ENCODE data around the gene ACOXL. TPM values are rescaled to one million over a fixed set of nuclear protein-coding genes. Genes with fewer than 3 reads are reported as not detected.

Gene ACOXL
- total RNA-seq, 1 donor: not detected

- TF ChIP-seq, protein P1, sequence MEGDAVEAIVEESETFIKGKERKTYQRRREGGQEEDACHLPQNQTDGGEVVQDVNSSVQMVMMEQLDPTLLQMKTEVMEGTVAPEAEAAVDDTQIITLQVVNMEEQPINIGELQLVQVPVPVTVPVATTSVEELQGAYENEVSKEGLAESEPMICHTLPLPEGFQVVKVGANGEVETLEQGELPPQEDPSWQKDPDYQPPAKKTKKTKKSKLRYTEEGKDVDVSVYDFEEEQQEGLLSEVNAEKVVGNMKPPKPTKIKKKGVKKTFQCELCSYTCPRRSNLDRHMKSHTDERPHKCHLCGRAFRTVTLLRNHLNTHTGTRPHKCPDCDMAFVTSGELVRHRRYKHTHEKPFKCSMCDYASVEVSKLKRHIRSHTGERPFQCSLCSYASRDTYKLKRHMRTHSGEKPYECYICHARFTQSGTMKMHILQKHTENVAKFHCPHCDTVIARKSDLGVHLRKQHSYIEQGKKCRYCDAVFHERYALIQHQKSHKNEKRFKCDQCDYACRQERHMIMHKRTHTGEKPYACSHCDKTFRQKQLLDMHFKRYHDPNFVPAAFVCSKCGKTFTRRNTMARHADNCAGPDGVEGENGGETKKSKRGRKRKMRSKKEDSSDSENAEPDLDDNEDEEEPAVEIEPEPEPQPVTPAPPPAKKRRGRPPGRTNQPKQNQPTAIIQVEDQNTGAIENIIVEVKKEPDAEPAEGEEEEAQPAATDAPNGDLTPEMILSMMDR (IDR thresholded peaks at IDR 0.05; ENCODE audit: extremely low read depth, low read depth, low read length): no peak
- H3K79me2 ChIP-seq (ENCODE audit: insufficient read depth, low read length): no peaks in the 10 kb centered on the region
These were observed 141.5 kb downstream of the ACOXL start for GRCh38 chr2:110873597-110874452.

DNA sequence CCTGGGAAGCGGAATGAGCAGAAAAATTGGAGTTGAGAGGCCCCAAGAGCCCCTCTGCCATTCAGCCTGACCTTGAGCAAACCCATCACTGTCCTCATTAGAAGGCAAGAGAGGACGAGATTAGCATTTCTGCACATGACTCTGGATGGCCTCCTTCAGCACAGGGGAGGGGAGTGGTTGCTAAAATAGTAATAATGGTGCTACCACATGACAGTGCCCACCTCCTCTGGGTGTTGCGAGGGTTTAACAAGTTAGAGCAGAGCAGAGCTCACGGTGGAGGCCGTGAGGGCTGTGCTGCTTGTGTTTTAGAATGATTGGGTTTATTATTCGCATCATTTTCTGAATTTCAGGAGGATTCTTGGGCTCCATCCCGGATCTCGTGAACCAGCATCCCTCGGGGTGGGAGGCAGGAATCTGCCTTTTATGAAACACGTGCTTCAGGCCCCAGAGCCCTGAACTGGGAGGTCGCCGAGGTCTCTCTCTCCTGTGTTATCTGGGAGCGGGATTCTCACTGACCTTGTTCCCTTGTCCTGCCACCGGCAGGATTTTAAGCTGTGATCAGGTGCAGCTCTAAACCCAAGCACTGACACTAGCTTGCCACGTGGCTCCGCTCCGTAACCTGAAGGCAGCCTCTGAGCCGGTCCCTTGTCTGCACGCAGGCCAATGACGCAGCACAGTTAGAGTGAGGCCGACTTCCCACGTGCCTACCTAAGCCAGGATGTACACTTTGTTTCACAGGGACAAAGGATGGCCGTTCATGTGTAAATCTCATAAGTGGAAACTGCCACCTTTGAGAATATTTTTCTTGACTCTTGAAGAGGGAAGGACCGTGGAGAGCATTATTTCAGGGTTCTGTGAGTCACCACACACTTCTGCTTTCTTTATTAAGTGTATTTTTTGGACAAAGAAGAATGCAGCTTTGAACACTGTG is 142.3 kb downstream of the ACOXL start:
- Histone ChIP-seq H3K4me1 (ENCODE audit: insufficient read depth, low read length) (no peaks in the 10 kb centered on the region), H3K79me2 (ENCODE audit: insufficient read depth, low read length) (no peaks in the 10 kb centered on the region), H4K20me1 (ENCODE audit: insufficient read depth, low read length) (no peaks in the 10 kb centered on the region), H3K9me3 (ENCODE audit: low read depth, low read length) (no peaks in the 10 kb centered on the region), H3K4me2 (ENCODE audit: insufficient read depth, low read length) (no peak overlapping the region), H3K27ac (ENCODE audit: low read depth, low read length) (no peak overlapping the region), H2AFZ (ENCODE audit: low read length) (no peak overlapping the region), H3K27me3 (ENCODE audit: insufficient read depth, low read length) (peaks cover 15% of the 10 kb centered on the region), H3K36me3 (ENCODE audit: insufficient read depth, low read length) (no peaks in the 10 kb centered on the region), H3K4me3 (ENCODE audit: insufficient read depth, low read length) (no peak overlapping the region)
- DNase-seq (ENCODE audit: insufficient read length, low spot score, missing footprints): peak; percentile 46
- TF ChIP-seq, protein P1 (IDR thresholded peaks at IDR 0.05; ENCODE audit: extremely low read depth, low read depth, low read length): no peak

More at GRCh38 chr2:110873597-110874452, 141.5 kb downstream of the ACOXL start:
- no peak overlapping the region for H3K4me2 ChIP-seq (ENCODE audit: insufficient read depth, low read length)
- no peaks in the 10 kb centered on the region for H3K36me3 ChIP-seq (ENCODE audit: insufficient read depth, low read length)
- H3K4me3 ChIP-seq (ENCODE audit: insufficient read depth, low read length): no peak overlapping the region
- no peaks in the 10 kb centered on the region for H3K9me3 ChIP-seq (ENCODE audit: low read depth, low read length)
- H3K27ac ChIP-seq (ENCODE audit: low read depth, low read length): no peak overlapping the region
- no peaks in the 10 kb centered on the region for H4K20me1 ChIP-seq (ENCODE audit: insufficient read depth, low read length)
- no peaks in the 10 kb centered on the region for H3K4me1 ChIP-seq (ENCODE audit: insufficient read depth, low read length)
- no peak overlapping the region for H2AFZ ChIP-seq (ENCODE audit: low read length)
- no peak for DNase-seq (ENCODE audit: insufficient read length, low spot score, missing footprints)
- H3K27me3 ChIP-seq (ENCODE audit: insufficient read depth, low read length): peaks cover 15% of the 10 kb centered on the region

DNA sequence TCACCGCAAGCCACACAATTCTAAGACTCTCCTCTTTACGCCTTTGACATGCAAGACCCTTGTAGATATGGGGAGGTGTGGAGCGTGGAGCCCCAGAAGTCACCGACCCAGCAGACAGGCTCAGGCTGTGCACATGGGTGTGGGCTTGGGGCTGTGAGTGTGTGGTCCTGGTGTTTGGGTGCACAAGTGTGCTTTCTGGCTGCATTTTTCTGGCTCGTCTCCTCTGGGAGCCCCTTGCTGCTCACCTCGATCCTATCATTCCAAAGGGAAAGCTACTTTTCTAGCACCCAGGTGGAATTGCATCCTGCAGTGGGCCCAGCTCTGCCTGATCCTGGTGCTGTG is 143.0 kb downstream of the ACOXL start:
- Histone ChIP-seq H3K27me3 (ENCODE audit: insufficient read depth, low read length) (peaks cover 15% of the 10 kb centered on the region), H3K4me2 (ENCODE audit: insufficient read depth, low read length) (no peak overlapping the region), H2AFZ (ENCODE audit: low read length) (no peak overlapping the region), H3K4me1 (ENCODE audit: insufficient read depth, low read length) (no peaks in the 10 kb centered on the region), H3K79me2 (ENCODE audit: insufficient read depth, low read length) (no peaks in the 10 kb centered on the region), H4K20me1 (ENCODE audit: insufficient read depth, low read length) (no peaks in the 10 kb centered on the region), H3K4me3 (ENCODE audit: insufficient read depth, low read length) (no peak overlapping the region), H3K9me3 (ENCODE audit: low read depth, low read length) (no peaks in the 10 kb centered on the region), H3K36me3 (ENCODE audit: insufficient read depth, low read length) (no peaks in the 10 kb centered on the region), H3K27ac (ENCODE audit: low read depth, low read length) (no peak overlapping the region)
- DNase-seq (ENCODE audit: insufficient read length, low spot score, missing footprints): no peak
- TF ChIP-seq, protein P1 (IDR thresholded peaks at IDR 0.05; ENCODE audit: extremely low read depth, low read depth, low read length): no peak
